NOMO-1 treated with dmso at 0.1 percent for 144 hours (cell line): ENCODE results near the gene SLC25A38.
"Not testable (repeated sequence)": the region's sequence is repeated elsewhere in the genome, so short reads cannot be mapped to it uniquely, and the experiment has no call there.

Experiments used
- DNase-seq: peaks from one replicate; lab custom pipeline; 2025; ENCODE audit not compliant: unreplicated experiment; lab: John Stamatoyannopoulos, UW

The SLC25A38 gene

DNA sequence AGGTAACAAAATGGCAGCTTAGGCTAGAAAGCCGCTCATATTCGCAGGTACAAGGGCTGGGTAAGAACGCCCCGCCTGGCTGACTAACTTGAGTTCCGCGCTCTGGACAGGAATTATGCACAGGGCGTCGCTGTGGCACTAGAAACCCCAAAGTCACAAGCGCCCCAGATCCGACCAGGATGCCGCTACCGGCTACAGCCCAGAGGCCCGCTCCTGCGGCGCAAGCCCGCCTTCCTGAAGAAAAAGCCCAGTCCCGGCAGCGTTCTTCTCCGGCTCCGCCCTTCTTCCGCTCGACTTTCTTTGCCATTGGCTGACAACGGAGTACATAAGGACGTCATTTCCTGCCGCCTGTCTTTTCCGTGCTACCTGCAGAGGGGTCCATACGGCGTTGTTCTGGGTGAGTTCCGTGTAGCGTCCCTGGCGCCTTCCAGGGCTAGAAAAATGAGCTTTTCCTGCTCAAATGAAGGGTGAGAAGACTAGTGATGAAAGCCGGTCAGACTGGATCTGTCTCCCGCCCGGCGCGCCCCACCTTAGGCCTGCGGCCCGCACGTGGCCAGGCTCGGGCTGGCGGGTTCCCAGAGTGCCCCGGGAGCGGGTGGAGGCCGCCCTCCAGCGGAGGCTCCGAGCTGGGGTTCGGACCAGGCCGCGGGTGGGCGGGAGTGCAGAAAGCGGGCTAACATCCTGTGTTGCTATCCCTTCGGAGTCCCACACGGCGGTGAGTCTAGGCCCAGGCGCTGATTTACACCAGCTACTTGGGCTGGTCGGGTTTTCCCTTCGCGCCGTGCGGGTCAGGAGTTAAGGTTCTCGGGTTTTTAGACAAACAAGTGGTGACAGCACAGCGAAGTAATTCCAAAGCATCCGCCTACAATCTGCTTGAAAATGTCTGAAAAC, 23.4 kb downstream of the SLC25A38 start, which contains the start of gene RPSA:
Gene RPSA, plus strand, starts transcription at position 353 of the 891 bp plus-strand sequence. CDS start 934 bp downstream, outside the sequence.
- peak; percentile 99 for DNase-seq

DNA sequence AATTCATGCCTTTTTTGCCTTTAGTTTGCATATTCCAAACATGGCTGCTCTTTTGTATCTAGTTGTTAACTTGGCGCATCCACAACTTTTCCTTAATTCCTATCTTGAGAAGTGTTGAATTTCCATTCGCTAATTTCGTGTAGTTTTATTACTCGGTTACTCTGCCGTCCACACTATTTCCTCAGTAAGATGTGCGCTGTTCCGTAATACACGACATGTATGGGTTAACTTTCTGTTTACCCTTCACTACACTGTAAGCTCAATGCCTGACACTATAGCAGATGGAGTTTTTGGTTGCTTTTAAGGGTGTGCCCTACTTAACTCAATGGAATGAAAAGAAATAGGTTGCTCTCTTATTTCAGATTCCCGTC, 24.1 kb downstream of the SLC25A38 start:
- no peak for DNase-seq

DNA sequence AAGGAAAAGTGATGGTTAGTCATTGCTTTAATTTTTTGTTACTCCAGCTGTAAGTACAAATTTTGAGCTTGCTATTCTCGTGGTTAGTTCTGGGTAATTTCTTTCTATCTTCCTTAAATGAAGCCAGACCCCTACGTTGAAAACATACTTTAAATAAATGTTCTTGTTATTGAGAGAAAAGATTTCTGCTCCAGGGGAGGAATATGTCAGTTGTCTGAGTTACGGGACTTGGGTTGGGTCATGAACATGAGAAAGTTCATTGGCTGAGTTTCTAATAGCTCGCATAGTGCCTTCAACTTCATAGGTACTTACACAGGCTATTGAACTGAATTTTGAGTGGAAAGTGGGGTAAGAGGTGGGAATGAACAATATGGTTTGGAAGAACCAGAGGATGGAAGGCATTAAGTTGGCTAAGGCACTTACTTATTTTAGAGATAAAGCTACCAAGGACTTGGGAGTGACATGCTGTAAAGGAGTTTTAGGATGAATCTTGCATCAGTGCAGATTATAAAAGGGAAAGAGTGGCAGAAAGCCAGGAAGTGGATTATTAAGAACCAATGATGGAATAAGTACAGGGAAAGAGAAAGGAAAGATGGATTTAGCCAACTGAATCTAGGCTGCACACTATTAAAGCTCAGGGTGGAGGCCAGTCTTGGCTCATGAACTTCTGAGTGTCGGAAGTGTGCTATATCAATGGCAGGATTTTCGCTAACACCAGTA, 24.8 kb downstream of the SLC25A38 start:
- DNase-seq: no peak

- no peak for DNase-seq
Measured at GRCh38 chr3:39408493-39409372, 25.6 kb downstream of the SLC25A38 start.

DNA sequence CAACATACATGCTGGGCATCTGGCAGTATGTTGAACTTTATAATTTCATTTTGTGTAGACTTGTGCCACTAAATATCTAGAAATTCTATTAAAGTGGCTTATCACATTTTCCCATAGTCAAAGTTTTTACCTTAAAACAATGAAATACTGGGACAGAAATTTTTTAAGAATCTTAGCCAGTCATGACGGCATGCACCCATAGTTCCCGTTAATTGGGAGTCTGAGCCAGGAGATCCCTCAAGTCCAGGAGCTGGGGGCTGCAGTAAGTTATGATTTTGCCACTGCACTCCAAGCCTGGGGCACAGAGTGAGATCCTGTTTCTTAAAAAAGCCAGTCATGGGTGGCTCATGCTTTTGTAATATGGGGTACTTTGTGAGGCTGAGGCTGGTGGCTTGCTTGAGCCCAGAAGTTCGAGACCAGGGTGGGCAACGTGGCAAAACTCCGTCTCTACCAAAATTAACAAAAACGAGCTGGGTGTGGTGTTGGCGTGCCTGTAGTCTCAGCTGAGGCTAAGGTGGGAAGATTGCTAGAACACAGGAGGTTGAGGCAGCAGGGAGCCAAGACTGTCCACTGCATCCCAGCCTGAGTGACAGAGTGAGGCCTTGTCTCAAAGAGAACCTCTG, 26.5 kb downstream of the SLC25A38 start:
- DNase-seq: no peak

DNA sequence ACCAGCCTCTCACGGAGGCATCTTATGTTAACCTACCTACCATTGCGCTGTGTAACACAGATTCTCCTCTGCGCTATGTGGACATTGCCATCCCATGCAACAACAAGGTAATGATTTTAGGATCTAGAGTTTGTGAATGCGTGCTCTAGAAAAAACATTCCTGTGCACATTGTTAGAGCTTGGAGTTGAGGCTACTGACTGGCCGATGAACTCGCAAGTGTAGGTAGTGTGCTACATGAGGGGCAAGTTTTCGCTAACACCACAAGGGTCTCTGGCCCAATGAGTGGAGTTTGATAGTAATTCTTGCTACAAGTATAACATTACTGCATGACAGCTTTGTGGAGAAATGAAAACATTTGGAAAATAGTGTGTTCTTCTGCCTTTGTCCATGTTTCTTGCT, 27.7 kb downstream of the SLC25A38 start:
- no peak for DNase-seq

- DNase-seq: no peak
Measured at GRCh38 chr3:39412668-39413260, 29.6 kb downstream of the SLC25A38 start.

- no peak for DNase-seq
Measured at GRCh38 chr3:39413691-39414420, 30.7 kb downstream of the SLC25A38 start.

GRCh38 chr3:39414421-39414907, 31.3 kb downstream of the SLC25A38 start:
- DNase-seq: no peak

DNA sequence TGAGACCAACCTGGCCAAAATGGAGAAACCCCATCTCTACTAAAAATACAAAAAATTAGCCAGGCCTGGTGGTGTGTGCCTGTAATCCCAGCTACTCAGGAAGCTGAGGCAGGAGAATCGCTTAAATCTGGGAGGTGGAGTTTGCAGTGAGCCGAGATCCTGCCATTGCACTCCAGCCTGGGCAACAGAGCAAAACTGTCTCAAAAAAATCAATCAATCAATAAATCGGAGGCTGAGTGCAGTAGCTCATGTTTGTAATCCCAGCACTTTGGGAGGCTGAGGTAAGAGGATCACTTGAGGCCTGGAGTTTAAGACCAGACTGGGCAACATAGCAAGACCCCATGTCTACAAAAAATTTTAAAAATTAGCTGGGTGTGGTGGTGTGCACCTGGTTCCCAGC, 32.1 kb downstream of the SLC25A38 start:
- DNase-seq: not testable (repeated sequence)

DNA sequence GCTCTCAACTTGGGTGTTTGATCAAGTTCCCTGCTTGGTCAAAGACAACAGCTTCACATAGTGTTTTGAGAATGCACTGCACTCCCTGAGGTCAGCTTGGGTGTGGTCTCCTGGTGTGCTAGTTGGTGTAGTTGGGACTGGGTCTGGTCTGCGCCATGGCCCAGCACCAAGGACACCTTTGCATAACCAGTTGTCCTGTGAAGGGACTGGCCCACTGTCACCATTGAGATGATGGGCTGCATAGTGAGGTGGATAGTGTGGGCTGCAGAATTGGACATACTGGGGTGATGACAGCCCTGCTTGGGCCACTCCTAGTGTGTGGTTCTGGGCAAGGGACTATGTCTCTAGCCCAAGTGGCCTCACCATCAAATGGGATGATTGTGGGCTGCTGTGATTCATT, 32.8 kb downstream of the SLC25A38 start:
- DNase-seq: no peak

GRCh38 chr3:39416998-39417397, 33.8 kb downstream of the SLC25A38 start:
- not testable (repeated sequence) for DNase-seq

GRCh38 chr3:39418556-39419225, 35.5 kb downstream of the SLC25A38 start:
- DNase-seq: not testable (repeated sequence)

DNA sequence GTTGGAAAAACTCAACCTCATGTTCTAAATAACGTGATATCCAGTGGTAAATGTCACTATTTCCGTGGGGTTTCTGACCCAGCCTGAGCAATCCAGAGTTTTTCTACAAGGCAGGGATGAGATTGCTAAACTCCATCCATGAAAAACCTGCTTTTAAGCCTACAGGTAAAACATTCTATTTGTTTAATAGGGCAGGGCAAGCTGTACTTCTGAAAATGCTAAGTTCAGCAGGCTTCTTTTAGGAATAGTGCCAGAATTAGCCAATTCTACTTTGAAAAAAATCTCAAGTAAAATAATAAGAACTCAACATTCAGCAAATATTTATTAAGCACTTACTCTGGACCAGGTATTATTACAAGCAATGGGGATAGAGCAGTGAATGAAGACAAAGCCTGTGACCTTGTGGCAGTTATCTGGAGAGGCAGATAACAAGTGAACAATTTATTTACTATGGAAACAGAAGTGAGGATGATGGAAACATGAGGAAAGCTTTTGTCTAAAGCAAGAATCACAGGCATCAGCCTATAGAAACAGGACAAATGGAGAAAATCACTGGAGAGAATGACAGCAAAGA, 36.7 kb downstream of the SLC25A38 start:
- no peak for DNase-seq

- no peak for DNase-seq
Measured at GRCh38 chr3:39420543-39420942, 37.4 kb downstream of the SLC25A38 start.

DNA sequence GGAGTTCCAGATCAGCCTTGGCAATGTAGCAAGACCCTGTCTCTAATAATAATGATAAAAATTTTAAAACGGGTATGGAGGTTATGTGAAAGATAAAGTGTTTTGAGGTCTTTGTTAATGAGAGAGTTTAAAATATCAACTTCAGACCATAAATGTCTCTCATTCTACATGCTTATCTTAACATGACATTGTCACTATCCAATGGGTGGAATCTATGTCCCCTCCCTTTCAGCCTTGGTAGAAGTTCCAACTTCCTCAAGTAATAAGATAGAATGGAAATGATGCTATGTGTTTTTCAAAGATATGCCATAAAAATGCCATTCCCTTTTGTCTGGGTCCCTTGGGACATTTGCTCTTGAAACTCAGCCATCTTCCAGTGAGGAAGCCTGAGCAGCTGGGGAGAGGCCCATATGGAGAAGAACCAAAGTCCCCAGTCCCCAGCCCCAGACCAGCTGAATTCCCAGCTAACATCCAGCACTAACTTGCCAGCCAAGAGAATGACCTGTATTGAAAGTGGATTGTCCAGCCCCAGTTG, 40.3 kb downstream of the SLC25A38 start:
- DNase-seq: no peak

- DNase-seq: no peak
Measured at GRCh38 chr3:39426312-39426711, 43.1 kb downstream of the SLC25A38 start.

- no peak for DNase-seq
Measured at GRCh38 chr3:39427506-39427905, 44.3 kb downstream of the SLC25A38 start.
